ENCODE results near the gene ADD3. TPM values are rescaled to one million over a fixed set of nuclear protein-coding genes. Genes with fewer than 3 reads are reported as not detected.

The ADD3 gene
- total RNA-seq, 1 experiment from 2014 or later = 546 TPM

DNA sequence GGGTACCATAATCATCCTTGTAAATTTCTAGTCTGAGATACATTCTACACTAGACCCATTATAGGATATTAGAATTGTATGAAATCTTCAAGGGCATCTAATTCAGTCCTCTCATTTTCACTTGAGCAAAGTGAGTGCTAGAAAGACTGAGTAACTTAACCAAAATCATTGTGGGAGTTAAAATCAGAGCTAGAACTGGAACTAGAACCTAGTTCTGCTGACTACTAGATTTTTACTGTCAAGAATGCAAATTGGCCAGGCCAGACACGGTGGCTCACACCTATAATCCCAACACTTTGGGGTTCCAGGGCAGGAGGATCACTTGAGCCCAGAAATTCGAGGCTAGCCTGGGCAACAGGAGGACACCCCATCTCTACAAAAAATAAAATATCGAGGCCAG lies 53.9 kb downstream of the ADD3 start:
- no peak for DNase-seq (ENCODE audit: low spot score)

DNA sequence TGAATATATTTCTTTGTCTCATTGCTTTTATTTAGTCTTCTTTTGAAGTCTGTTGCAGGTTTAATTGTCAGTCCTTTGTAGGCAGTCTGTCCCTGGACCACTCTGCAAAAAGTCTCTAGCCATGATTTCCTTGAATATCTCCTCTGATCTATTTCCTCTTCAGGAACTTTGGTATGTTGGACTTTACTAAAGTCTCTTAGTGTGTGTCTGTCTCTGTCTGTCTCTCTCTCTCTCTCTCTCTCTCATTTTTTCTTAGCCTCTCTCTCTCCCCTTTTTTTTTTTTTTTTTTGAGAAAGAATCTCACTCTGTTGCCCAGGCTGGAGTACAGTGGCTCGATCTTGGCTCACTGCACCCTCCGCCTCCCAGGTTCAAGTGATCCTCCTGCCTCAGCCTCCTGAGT lies 57.5 kb downstream of the ADD3 start:
- DNase-seq (ENCODE audit: low spot score) = no peak

DNA sequence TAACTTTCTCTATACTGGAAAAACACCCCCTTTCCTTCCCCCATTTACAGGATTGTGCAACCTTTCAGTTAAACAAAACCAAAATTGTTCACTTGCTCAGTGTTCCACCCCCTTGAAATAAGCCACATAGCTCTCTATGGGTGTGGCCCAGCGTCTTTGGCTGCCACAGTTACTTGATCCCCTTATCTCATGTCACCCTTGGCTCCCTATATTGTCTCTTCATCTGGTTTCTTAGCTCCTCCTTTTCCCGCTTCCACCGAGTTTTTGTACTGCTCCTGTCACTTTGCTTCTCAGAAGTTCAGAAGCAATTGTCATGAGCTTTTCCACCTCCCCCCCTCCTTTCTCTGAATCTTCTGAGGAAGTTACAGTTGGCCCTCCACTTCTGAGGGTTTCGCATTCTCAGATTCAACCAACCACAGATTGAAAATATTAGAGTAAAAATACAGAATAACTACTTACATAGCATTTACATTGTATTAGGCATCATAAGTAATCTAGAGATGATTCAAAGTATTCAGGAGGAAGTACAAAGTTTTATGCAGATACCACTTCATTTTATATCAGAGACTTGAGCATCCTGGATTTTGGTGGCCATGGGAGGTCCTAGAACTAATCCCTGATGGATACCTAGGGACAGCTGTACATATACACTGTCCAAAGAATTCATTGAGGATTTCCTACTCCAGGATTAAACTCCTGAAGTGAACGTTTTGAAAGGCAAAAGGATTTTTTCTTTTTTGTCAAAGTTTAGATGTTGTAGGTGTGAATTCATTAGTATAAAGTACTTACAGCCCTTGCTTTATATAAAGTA lies 60.4 kb downstream of the ADD3 start:
- peak; percentile 13 for DNase-seq (ENCODE audit: low spot score)

DNA sequence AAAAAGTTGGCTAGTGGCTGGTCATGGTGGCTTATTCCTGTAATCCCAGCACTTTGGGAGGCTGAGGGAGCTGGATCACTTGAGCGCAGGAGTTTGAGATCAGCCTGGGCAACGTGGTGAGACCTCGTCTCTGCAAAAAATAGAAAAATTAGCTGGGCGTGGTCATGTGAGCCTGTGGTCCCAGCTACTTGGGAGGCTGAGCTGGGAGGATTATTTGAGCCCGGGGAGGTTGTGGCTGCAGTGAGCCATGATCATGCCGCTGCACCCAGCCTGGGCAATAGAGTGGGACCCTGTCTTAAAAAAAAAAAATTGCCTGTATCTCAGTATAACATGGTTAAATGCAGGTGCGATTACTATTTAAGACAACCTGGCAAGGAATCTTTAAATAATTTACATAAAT lies 61.0 kb downstream of the ADD3 start:
- DNase-seq (ENCODE audit: low spot score) = no peak

DNA sequence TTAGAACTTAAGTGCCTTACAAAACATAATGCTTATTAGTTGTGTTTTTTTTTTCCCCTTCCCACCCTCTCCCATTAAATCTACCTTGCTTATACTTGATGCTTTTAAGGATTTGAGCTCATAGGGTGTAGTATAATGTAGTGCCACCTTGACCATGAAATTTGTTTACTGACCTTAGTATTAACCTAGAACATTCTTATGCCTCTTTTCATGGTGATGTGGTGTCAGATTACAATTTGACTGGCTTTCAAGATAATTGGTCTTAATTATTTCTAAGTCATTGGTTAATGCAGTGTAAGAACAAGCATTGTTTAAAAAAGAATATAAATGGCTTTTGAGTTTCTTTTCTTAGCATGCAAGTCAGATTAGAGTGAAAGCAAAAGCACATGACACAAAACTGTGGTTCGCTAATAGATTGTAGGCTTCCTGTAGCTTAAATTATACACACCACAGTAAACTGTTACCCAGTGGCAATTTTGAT lies 61.8 kb downstream of the ADD3 start:
- peak; percentile 39 for DNase-seq (ENCODE audit: low spot score)

DNA sequence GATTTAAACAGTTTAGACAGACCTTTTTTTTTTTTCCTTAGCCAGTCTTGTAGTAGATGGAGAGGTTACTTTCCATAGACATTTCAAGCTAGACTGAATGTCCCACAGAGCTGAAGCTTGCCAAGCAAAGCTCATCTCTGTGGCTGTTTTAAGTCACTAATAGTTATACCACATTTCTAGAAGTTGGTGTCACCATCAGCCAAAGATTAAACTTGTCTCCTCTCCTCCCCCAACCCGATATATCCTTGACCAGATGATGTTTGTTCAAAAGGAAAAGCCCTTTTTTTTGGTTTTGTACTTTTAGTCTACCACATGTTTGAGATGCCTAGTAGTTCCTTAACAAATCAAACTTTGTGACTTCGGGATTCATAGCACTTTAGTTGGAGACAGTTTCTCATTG lies 66.1 kb downstream of the ADD3 start:
- DNase-seq (ENCODE audit: low spot score) = no peak

DNA sequence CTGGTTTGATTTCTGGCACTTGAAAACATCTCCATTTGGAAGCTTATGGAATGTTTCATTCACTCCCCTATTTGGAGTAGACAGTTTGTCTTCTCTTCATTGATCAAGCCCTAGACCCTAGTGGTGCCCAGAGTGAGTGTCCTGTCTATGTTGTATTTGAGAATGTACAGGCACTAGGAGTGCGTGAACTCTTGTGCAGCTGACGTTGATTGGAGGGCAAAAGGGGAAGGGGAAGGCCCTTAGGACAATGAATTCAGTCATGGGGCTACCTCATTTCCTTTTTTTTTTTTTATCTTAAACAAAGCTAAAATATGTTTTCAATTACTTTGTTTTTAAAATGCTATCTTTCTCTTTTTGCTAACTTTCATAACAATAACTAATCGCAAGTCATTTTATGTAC lies 66.5 kb downstream of the ADD3 start:
- DNase-seq (ENCODE audit: low spot score) = no peak

DNA sequence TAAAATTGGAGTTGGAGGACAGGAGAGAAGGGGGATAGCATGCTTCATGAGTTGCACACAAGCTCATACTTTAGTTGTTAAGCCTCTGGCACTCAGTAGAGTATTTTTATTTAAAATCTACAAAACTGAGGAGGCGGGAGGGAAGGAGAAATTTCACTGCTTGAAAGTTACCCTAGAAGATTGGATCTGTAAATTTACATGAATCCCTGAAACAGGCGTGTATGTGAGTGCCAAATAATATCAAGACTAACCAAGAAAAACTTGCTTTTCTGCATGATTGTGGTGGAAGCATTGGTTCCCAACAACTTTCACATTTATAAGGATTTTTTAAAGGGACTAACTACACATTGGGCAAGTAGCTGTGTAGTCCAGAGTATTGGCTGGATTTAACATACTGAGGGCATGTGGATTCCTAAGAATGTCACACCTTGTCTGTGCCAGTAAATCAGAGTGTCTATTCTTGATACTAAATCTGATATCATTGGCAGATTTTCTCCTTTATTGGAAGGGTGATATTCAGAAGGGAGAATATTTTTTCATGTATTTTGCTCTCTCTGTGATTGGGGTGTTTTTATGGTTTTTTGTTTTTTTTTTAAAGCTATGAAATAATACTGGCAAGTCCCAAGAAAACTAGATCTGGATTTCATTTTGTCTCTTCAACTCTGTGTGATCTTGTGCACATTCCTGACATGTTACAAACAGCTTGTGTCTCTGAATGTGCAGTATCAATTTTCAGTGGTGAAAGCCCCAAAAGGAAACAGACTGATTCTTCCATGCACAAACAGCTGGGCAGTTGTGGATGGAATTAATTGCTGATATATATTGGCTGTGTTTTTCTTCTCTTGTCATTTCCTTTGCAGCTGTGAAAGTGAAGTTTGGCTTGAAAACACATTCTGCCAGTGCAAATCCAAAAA lies 67.2 kb downstream of the ADD3 start:
- peak; percentile 59 for DNase-seq (ENCODE audit: low spot score)

DNA sequence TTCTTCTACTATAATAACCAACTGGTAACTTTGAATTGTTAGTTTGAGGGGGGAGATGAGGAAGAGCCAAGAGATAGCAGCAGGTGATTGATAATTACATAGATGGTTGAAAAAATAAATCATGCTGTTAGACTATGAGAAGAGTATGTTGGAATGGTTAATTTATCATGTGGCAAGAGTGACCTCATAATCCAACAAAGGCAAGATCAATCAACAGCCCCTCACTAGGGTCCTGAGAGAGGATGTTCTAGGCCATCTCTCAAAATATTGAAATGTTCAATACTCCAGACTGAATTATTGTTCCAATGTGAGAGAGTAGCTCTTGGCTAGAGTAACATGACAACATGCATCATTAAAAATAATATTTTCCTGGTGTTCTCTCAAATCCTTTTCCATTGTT lies 67.9 kb downstream of the ADD3 start:
- no peak for DNase-seq (ENCODE audit: low spot score)

DNA sequence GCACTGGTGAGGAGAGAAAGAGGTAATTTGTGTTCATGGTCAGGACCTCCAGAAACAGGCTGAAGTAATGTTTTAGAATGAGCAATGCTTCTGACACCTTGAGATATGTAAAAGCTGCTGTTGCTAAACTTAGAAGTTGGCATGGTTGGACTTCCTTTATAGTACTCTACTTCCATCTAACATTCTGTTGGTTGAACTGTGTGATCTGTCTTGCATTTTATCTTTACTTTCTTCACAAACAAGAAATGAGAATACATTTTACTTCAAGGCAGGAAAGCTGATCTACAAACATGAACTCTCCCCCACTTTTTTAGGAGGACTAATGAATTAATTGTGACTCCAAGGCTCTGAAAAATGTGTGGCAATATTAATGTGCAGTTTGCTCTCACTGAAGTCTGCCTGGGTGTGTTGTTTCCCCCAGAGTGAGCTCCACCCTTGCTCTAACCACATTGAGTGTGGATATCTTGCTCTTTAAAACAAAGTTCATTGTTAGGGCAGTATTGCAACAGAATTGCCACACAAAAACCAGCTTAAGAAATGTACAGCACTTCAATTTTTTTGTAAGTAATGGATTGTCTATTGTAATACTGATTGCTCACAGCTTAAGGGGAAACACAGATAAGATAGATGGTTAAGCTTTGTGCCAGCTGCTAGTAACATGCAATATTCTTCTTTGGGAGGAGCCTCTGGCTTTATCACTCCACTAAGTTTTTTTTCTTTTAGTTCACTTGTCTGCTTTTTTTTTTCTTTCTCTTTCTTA lies 69.0 kb downstream of the ADD3 start:
- DNase-seq (ENCODE audit: low spot score) = peak; percentile 86

DNA sequence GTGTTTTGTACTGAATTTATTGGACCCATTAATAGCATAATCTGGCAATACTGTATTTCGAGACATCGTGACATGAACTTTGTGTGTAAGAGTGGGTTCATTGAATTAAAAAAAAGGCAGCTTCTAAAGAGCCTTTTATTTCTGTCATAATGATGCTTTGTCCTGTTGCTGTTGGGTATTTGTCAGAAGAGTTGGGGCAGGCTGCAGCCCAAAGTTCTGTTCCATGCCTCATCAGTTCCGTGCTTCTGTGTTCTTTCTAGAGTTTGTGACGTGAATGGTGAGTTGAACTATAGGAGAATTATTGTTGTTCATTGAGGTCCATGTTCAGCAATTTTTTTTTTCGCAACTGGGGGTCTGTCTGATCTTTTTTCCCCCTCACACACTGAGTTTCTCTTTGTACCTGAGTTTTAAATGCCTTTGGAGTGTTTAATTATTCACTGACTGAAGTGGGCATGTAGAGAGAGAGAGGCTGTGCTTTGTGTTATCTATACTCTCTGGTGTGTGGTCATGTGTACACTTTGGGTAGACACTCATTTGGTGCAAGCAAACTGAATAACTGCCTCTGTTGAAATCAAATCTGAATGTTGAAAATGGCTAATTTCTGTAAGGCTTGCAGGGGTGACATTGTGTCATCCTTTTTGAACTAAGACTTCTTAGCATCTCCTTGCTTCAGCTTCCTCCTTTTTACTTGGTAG lies 69.8 kb downstream of the ADD3 start:
- no peak for DNase-seq (ENCODE audit: low spot score)

DNA sequence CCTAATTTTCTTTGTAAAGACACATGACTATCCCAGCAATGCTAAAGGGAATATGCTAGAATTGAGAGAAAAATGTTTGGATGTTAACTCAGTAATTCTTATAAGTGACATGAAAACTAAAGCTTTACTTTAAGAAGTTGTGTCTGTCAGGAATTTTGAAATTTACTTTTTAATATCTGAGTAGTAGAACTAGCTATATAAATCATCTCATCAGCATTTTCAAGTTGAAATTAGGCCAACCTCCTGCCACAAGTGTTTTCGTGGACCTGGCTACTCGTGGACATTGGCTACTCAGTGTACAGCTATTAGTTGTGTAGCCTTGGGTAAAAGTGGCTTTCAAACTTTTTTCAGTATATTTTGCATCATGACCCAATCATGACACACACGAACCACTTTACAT lies 70.5 kb downstream of the ADD3 start:
- DNase-seq (ENCODE audit: low spot score) = no peak

DNA sequence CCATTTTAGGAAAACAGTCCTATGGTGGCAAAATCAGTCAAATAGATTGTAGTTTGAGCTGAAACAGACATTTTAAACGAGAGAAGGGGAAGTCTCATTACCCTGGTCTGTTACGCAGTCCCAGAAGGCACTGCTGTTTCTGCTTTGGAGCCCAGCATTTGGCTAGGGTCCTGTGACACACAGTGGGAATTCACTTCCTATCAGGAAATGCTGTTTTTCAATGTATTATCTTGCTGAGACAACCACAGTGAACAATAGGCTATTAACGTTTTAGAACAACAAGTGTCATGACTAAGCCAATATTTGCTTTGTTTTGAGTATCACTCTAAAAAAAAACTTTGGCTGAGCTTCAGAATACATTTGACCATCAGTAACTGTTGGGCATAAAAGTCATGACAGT lies 74.1 kb downstream of the ADD3 start:
- peak; percentile 23 for DNase-seq (ENCODE audit: low spot score)

DNA sequence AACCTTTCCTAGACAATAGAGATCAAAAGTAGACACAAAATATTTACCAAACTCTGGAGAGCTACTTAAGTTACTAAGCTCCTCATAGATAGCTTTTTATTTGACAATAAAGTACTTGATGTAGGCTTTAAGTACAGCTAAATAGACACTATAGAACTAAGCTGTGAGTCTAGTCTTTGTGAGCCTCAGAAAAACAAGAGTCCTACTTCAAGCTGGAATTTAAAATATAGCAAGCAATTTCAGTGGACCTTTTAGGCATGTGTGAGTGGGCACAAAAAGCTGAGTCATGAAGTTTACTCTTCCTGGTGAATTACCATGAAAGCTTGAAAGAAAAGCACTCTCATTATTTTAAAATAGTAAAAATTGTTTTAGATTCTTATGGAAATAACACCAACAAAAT lies 76.1 kb downstream of the ADD3 start:
- peak; percentile 20 for DNase-seq (ENCODE audit: low spot score)

DNA sequence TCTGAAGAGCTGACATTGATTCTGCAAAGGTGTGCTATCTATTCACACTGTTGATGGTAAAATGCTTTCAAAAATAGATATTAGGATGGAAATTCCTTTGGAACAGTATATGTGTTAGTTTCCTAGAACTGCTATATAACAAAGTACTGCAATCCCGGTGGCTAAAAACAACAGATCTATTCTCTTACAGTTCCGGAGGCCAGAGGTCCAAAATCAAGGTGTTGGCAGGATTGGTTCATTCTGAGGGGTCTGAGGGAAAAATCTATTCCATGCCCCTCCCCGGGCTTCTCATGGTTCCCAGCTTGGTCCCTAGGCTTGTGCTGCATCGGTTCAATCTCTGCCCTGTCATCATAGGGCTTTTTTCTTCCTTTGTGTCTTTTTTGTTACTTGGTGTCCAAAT lies 79.9 kb downstream of the ADD3 start:
- no peak for DNase-seq (ENCODE audit: low spot score)

DNA sequence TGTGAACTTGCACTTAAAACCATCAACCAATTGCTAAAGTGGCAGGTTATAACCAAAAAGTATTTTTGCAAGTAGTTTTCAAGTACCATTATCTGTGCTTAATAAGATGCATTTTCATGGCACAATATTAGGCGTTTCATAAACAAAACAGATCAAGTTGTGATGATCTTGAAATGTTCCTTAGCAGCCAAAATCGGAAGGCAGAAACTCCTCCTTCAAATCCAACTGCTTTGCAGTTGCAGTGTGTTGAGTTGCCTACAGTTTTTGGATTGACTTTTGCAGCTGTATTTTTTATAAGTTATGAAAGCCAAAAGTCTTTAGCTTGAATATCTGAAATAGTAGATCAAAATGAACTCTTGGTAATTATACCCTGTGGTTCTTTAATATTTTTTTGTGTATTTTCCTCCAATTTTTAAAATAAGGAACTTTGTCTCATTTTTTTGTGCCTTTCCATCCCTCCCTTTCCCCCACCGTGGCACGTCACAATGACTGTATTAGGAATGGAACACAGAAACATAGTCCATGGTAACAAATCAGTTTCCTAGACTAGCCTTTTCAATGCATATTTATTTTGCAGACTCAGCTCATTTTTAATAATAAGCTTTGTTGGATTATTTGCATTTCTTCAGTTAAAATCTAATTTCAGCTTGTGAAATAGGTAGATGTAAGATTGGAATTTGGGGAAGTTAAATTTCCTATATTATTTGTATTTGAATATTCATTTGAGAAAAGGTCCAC lies 80.8 kb downstream of the ADD3 start:
- DNase-seq (ENCODE audit: low spot score) = no peak

DNA sequence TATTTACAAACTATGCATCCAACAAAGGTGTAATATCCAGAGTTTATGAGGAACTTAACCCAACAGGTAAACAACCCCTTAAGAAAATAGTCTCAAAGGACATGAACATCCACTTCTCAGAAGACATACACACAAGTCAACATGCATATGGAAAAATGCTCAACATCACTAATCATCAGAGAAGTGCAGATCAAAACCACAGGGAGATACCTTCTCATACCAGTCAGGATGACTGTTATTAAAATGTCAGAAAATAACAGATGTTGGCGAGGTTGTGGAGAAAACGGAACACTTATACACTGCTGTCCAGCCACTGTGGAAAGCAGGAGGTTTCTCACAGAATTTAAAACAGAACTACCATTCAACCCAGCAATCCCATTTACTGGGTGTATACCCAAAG lies 84.0 kb downstream of the ADD3 start:
- DNase-seq (ENCODE audit: low spot score) = no peak

DNA sequence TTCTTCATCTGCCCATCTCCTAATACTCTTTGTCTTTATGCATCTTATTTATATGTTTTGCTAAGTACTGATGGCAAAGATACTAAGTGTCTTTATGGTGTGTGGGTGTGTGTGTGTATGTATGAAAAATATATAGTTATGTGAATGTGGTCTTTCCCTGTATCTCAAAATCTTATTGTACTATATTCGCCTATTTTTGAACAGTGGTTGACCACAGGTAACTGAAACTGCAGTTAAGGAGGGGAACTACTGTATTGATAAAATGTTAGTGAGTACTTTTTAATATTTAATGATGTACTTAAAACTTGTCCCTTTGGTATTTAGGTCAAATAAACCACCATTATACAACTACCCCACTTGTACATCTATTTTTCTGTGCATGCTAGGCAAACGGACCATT lies 85.9 kb downstream of the ADD3 start:
- DNase-seq (ENCODE audit: low spot score) = no peak

DNA sequence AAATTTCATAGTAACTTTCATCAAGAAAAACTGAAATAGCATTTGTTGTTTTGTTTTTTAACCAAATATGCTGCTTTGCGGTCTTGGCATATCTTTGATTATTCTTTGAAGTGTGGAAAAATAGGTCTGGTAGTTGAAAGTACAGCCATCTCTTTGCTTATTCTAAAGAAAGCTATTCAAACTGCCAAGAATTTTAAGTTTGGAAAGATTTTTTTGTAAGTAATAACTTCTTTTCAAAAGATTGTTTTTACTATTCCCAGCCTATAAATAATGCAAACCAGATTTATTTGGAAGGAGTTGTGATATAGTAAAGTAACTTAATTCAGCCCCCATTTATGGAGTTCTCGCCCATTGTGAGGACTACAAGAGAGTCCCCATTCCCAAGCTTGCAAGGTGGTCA lies 87.0 kb downstream of the ADD3 start:
- DNase-seq (ENCODE audit: low spot score) = no peak

DNA sequence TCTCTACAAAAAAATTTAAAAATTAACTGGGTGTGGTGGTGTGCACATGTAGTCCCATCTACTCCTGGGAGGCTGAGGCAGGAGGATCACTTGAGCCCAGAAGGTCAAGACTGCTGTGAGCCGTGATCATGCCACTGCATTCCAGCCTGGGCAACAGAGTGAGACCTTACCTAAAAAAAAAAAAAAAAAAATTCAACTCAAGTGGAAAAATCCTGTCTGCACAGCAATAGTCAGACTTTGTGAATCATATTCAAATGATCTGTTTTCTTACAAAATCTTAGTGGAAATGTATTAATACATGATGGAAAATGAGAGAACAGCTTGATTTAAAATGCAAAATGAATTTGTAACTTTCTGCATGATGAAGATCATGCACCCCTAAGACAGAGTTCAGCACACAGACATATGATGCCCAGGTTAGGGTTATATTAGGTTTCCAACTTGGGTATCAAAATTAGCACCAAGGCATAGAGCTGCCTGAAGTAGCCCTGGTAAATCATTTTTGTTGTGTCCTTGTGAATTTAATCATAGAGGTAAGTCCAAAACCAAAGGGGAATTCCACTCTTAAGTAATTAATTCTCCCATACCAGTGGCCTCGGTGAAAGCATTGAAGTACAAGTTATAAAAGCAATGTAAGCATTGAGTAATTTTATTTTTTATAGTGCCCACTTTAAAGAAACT lies 93.8 kb downstream of the ADD3 start:
- DNase-seq (ENCODE audit: low spot score) = no peak

All from H4 (cell line).